Peyer's patch (tissue), 4 donors: ENCODE results near the gene CALR3. TPM values are rescaled to one million over a fixed set of nuclear protein-coding genes. Genes with fewer than 3 reads are reported as not detected.

Experiments
- DNase-seq, 3 donors: peaks; one replicate each; pipeline ENCODE4 v3.0.0-alpha.2; 2017 to 2019
- H3K27ac ChIP-seq, 4 donors: fragments of 200-600 bp; sonication (generic); one replicate each; pipeline ENCODE4 v1.5.1; 2016 to 2019
- H3K27me3 ChIP-seq, 2 donors: fragments of 200-600 bp; sonication (generic); one replicate each; pipeline ENCODE4 v1.5.1; 2019
- H3K36me3 ChIP-seq, 3 donors: fragments of 200-600 bp; sonication (generic); one replicate each; pipeline ENCODE4 v1.5.1; 2016 to 2019
- H3K4me1 ChIP-seq, 4 donors: fragments of 200-600 bp; sonication (generic); one replicate each; pipeline ENCODE4 v1.5.1; 2016 to 2019
- H3K4me3 ChIP-seq, 4 donors: fragments of 200-600 bp; sonication (generic); 1 replicate in 3 of 4; 2 replicates in 1 of 4; pipeline ENCODE4 v1.5.1; 2016 to 2019; ENCODE audit warnings: mild to moderate bottlenecking in 1 of 4
- H3K9me3 ChIP-seq, 4 donors: fragments of 200-600 bp; sonication (generic); one replicate each; pipeline ENCODE4 v1.5.1; 2016 to 2019; ENCODE audit warnings: mild to moderate bottlenecking in 1 of 4
- POLR2A ChIP-seq, 2 donors: fragments of 450-650 bp; IDR thresholded peaks; one replicate each; pipeline ENCODE4 v1.5.1; 2017; ENCODE audit warnings: antibody characterized with exemption in 2 of 2, mild to moderate bottlenecking in 2 of 2, moderate library complexity in 2 of 2
- total RNA-seq, 4 donors: library from RNA; depleted of rRNA; stranded (reverse); fragments of >200 nt; gene quantifications; one replicate each; pipeline ENCODE4 v1.1.0, GENCODE V29; 2016
- TF ChIP-seq, protein P1 (sequence below), 6 experiments: fragments of 450-650 bp in 4 of 6; fragments of 200-600 bp in 2 of 6; sonication (generic) in 1 of 6; IDR thresholded peaks; one replicate each; pipeline ENCODE4 v1.5.1; 2017 to 2019; ENCODE audit warnings: antibody characterized with exemption in 6 of 6, mild to moderate bottlenecking in 3 of 6, moderate library complexity in 1 of 6

The CALR3 gene
- total RNA-seq, 4 donors from 2014 or later: not detected

DNA sequence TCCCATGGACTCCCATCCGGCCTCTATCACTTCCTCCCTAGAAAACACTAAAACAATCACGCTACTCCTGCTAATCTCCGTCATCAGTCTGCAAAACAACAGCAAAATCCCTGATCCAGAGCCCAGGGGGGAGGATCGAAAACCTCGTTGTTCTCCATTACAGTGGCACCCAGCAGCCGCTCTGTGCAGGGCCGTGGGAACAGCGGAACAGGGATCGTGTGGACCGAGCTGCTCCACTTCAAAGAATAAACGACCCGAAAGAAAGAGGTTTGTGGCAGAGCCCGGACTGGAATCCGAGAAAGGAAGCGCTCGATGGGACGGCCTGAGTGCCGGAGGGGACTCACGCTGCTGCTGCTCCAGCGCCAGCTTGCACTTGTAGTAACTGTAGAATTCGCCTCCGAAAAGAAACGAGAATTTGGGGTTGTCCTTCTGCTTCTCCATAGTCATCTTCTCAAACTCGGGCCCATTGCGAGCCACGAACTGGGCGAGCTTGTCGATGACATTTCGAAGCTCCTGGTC is 45.6 kb upstream of the CALR3 start:
- TF ChIP-seq, protein P1, sequence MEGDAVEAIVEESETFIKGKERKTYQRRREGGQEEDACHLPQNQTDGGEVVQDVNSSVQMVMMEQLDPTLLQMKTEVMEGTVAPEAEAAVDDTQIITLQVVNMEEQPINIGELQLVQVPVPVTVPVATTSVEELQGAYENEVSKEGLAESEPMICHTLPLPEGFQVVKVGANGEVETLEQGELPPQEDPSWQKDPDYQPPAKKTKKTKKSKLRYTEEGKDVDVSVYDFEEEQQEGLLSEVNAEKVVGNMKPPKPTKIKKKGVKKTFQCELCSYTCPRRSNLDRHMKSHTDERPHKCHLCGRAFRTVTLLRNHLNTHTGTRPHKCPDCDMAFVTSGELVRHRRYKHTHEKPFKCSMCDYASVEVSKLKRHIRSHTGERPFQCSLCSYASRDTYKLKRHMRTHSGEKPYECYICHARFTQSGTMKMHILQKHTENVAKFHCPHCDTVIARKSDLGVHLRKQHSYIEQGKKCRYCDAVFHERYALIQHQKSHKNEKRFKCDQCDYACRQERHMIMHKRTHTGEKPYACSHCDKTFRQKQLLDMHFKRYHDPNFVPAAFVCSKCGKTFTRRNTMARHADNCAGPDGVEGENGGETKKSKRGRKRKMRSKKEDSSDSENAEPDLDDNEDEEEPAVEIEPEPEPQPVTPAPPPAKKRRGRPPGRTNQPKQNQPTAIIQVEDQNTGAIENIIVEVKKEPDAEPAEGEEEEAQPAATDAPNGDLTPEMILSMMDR (IDR thresholded peaks at IDR 0.05): no peak
- TF ChIP-seq POLR2A (IDR thresholded peaks at IDR 0.05): no peak
- Histone ChIP-seq H3K9me3 (no peaks in the 10 kb centered on the region), H3K4me3 (peak overlapping the region; percentile 78 to 99 (median 95)), H3K36me3 (peaks cover 0 to 30% (median 0%) of the 10 kb centered on the region in 3 donors), H3K27me3 (no peaks in the 10 kb centered on the region), H3K27ac (peak overlapping the region; percentile 83 to 90 (median 87)), H3K4me1 (peaks cover 0 to 26% (median 8%) of the 10 kb centered on the region in 4 donors)
- DNase-seq: no peak

DNA sequence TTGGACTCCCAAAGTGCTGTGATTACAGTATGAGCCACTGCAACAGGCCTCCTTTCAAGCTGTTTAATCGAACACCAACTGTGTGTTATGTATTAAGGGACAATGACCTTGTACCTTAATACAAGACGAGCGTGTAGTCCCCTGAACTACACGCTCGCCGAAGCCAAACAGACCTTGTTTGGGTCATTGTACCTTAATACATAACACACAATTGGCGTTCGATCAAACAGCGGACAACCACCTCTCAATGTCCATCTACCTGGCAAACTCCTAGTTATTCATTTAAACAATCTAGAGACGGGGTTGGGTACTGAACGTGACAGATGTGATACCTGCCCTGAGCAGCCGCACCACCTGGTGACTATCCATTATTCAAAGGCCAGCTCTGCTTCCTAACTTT is 45.0 kb upstream of the CALR3 start:
- DNase-seq: no peak
- Histone ChIP-seq H3K4me3 (peak overlapping the region in 3 of 4 donors; percentile 78 to 99 (median 95)), H3K27ac (no peak overlapping the region), H3K4me1 (peaks cover 0 to 26% (median 8%) of the 10 kb centered on the region in 4 donors), H3K36me3 (peaks cover 0 to 37% (median 0%) of the 10 kb centered on the region in 3 donors), H3K9me3 (no peaks in the 10 kb centered on the region), H3K27me3 (no peaks in the 10 kb centered on the region)
- TF ChIP-seq POLR2A (IDR thresholded peaks at IDR 0.05): no peak
- TF ChIP-seq, protein P1 (IDR thresholded peaks at IDR 0.05): no peak

DNA sequence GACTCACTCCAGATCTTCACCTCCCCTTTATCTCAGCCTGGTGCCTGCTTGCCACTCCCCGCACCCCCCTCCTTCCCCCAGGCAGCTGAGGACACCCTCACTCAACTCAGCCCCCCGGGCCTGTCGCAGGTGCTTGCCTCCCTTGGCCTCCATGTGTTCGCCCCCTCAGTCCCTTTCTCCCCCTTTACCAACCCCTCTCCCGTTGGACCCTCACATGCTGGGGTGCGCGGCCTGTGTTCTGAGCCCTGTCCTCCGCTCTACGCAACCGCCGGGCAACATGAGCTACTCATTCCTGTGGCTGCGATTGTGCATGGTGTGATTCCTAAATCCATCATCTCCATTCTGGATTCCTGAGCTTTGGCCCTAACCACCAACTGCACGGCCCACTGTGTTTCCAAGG is 41.1 kb upstream of the CALR3 start:
- Histone ChIP-seq H3K27ac (no peak overlapping the region), H3K36me3 (peaks cover 0 to 75% (median 0%) of the 10 kb centered on the region in 3 donors), H3K9me3 (no peaks in the 10 kb centered on the region), H3K4me1 (peaks cover 0 to 11% (median 4%) of the 10 kb centered on the region in 4 donors), H3K4me3 (no peak overlapping the region), H3K27me3 (no peaks in the 10 kb centered on the region)
- DNase-seq: no peak
- TF ChIP-seq, protein P1 (IDR thresholded peaks at IDR 0.05): no peak
- TF ChIP-seq POLR2A (IDR thresholded peaks at IDR 0.05): no peak

DNA sequence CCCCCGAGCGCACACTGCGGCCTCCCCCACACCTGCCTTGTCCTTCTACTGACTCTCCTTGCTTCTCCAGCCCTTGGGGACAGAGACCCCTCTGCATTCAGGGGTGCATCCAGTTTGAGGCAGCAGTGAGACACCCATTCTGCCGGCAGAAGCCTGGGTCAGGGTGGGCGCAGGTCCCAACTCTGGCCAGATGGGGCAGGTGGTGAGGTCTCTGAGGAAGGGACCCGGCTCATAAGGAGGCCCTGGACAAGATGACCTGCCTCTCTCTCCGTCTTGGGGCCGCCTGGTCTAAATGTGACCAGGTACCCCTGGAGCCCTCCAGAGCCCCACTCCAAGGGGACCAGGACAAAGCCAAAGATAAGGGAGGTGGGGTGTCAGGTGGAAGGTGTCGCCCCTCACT is 40.2 kb upstream of the CALR3 start:
- TF ChIP-seq, protein P1 (IDR thresholded peaks at IDR 0.05): no peak
- TF ChIP-seq POLR2A (IDR thresholded peaks at IDR 0.05): no peak
- DNase-seq: no peak

DNA sequence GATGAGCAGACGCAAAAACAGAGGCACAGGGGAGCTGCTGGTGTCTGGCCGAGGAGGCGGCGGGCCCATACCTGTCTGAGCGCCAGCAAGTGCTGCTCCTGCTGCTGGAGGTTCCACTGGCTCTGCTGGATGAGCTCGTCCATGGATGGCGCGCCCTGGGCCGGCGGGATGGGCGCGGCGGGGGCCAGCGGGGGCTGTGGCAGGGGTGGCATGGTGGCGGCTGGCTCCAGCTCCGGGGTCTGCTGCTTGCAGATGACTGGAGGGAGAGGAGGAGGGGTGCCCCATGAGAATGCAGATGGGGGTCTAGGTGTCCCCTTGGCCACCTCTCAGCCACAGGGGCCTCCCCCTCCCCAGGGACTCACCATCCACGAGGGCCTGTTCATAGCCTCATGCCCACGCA is 39.4 kb upstream of the CALR3 start:
- no peaks in the 10 kb centered on the region for H3K4me1 ChIP-seq
- no peaks in the 10 kb centered on the region for H3K9me3 ChIP-seq
- TF ChIP-seq, protein P1 (IDR thresholded peaks at IDR 0.05): no peak
- TF ChIP-seq POLR2A (IDR thresholded peaks at IDR 0.05): no peak
- H3K27me3 ChIP-seq: no peaks in the 10 kb centered on the region
- peaks cover 0 to 92% (median 0%) of the 10 kb centered on the region in 3 donors for H3K36me3 ChIP-seq
- H3K4me3 ChIP-seq: no peak overlapping the region
- no peak overlapping the region for H3K27ac ChIP-seq
- no peak for DNase-seq

More for the DNA sequence above, 40.2 kb upstream of the CALR3 start:
- Histone ChIP-seq H3K4me1 (peaks cover 0 to 7% (median 2%) of the 10 kb centered on the region in 4 donors), H3K27ac (no peak overlapping the region), H3K9me3 (no peaks in the 10 kb centered on the region), H3K4me3 (no peak overlapping the region), H3K27me3 (no peaks in the 10 kb centered on the region), H3K36me3 (peaks cover 0 to 85% (median 0%) of the 10 kb centered on the region in 3 donors)
